CMK (cell line): ENCODE data around the gene SACS.
"Not testable (repeated sequence)": the region's sequence is repeated elsewhere in the genome, so short reads cannot be mapped to it uniquely, and the experiment has no call there.

ENCODE experiments used
- DNase-seq: peaks from one replicate; pipeline ENCODE4 v3.0.0-alpha.2; 2010; ENCODE audit warnings: low read depth

The SACS gene

DNA sequence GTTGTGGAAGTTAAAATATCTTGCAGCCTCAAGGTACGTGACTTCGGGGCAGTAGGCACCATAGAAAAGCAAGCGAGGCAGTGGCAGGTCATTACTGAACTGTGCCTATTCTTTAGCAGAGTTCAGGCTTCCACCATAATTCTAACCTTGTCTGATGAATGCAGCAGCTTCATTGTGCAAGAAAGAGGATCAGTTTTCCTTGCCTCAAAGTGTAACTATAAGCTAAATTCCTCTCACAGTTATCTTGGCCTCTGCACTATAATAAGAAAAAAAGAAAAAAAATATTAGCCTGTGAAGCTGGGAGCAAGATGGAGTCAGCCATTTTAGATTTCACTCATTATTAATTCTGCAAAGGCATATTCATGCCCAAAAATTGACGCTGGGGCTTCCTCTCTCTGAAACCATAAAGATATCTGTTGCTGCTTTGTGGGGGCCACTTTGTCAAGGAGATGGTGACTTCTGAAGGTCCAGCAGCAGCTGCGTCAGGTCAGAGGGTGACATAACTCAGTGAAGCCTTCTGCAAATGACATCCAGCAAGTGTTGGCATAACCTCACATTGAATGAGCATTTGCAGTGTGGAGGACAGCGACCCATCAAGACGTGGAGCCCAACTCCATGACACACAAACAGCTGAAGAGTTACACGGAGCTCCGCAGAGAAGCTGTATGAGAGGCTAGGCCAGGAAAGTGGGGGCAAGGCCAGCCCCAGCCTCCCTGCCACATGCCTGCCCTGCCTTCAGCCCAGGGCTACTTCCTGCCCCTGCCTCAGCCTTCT, 23.1 kb upstream of the SACS start:
- DNase-seq = no peak

DNA sequence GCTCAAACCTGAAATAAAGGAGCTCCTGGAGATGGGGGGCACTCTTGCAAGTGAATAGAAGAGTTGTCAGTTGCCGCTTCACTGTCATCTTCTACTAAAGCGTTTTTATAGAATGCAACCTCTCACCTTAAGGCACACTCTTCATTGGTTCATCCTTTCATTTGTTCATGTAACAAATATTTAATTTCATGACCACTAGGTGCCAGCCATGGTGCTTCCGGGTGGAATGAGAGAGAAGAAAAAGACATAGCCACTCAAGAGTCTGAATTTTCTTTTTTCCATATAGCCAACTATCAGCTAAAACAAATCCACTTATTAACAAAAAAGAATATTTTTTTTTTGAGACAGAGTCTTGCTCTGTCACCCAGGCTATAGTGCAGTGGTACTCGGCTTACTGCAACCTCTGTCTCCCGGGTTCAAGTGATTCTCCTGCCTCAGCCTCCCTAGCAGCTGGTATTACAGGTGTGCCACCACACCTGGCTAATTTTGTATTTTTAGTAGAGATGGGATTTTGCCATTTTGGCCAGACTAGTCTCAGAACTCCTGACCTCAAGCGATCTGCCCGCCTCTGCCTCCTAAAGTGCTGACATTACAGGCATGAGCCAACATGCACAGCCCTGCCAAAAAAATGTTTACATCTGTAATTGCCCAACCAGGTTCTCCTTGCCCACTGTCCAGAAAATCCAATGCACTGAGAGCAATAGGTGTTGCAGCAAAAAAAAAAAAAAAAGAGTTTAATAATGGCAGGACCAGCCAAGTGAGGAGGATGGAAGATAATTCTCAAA, 22.1 kb upstream of the SACS start:
- DNase-seq = no peak

DNA sequence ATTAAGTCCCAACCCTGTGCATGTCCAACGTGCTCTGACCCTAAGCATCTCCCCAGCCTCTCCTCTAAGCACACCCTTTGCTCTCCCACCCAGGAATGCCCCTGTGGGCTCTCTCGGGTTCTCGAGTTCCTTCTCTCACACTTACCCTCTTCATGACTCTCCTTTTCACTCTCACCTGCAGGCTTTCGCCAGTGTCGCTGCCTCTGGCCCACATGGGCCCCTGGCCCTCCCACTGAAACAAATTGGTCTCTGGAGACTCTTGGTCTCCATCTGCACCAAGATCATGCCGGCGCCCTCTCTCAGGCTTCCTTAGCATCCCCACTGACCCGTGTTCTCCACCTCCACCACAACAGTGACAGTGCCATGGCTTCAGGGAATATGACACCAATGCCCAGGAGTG, 19.6 kb upstream of the SACS start:
- DNase-seq = no peak

- DNase-seq = no peak
Measured at GRCh38 chr13:23450340-23451046, 17.0 kb upstream of the SACS start.

DNA sequence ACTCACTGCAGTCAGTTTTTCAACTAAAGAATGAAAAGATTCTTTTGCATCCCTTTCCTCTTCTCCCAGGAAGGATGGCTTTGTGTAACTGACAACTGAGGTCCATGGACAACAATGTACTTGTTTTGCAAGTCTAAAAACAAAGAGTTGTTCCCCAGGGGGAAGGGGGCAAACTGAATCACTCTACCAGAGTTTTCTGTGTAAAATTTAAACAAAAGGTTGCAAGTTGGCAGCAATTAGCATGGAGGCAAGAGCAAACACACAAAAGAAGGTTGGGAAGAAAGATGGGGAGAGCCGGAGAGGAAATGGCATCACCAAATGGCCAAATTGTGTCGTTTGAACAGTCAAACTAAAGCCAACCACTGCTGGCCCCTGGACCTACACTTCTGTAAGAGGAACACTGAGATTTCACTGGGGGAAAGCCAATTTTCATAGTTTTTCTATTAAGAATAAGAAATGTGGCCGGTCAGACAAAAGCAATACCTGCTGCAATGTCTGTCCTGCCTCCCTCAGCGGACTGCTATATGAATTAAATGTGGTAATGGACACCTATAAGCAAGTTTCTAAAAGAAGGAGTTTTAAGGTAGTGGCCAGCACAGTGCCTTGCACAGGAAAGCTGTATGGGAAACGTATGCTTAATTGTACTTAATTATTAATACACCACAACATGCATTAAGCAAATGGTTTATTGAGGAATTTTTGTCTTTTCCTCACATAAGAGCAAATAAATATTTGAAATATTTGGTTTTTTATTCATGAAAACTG, 16.1 kb upstream of the SACS start:
- DNase-seq = no peak

- no peak for DNase-seq
Measured at GRCh38 chr13:23447927-23448326, 14.4 kb upstream of the SACS start.

GRCh38 chr13:23445794-23446193, 12.3 kb upstream of the SACS start:
- no peak for DNase-seq

- no peak for DNase-seq
Measured at GRCh38 chr13:23443878-23444277, 10.4 kb upstream of the SACS start.

DNA sequence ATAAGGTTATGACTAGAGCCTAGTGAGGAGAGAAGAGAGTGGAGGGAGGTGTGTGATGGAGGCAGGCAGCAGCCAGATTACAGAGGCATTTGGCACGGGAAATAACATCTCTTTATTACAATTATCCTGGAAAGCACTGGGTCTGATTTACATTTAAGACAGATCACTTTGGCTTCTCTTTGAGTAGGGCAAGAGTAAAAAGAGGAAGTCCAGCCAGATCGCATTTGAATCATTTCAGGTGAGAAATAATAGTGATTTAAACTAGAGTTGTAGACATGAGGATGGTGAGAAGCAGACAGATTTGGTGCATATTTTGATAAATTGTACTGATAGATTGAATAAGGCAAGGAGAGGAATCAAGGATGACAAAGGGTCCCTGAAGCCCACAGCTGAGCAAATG, 9.6 kb upstream of the SACS start:
- no peak for DNase-seq

GRCh38 chr13:23440821-23441618, 7.5 kb upstream of the SACS start:
- no peak for DNase-seq

DNA sequence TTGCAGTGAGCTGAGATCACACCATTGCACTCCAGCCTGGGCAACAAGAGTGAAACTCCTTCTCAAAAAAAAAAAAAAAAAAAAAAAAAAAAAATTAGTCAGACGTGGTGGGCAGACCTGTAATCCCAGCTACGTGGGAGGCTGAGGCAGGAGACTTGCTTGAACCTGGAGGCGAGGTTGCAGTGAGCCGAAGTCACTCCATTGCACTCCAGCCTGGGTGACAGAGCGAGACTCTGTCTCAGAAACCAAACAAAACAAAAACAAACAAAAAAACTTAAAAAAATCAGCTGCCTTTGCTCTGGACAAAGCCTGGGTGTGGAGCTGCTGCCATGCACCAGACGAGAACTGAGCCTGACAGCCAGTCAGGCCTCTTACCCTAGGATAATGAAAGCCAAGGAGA, 6.8 kb upstream of the SACS start:
- not testable (repeated sequence) for DNase-seq

GRCh38 chr13:23437916-23438315, 4.4 kb upstream of the SACS start:
- DNase-seq = no peak

GRCh38 chr13:23436680-23437079, 3.2 kb upstream of the SACS start:
- DNase-seq = no peak

DNA sequence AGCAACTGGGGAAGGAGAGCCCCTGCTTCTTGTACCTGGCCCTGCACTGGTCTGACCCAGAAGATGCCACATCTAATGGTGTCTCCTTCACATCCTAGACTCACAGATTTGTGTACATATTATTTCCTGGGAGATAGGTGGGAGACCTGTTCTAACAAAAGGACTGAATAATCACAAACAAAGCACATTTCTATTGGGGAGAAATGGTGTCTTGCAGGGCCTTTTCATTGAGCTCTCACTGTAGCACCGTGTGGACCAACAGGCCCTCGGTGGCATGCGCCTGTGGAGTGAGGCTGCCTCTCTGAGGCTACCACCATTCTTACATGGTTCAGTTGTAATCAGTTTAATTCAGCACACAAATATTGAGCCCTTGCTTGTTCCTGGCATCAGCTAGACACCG, 989 bp upstream of the SACS start:
- no peak for DNase-seq

GRCh38 chr13:23432626-23433025, 876 bp downstream of the SACS start:
- DNase-seq = no peak

- no peak for DNase-seq
Measured at GRCh38 chr13:23430664-23431063, 2.8 kb downstream of the SACS start.

DNA sequence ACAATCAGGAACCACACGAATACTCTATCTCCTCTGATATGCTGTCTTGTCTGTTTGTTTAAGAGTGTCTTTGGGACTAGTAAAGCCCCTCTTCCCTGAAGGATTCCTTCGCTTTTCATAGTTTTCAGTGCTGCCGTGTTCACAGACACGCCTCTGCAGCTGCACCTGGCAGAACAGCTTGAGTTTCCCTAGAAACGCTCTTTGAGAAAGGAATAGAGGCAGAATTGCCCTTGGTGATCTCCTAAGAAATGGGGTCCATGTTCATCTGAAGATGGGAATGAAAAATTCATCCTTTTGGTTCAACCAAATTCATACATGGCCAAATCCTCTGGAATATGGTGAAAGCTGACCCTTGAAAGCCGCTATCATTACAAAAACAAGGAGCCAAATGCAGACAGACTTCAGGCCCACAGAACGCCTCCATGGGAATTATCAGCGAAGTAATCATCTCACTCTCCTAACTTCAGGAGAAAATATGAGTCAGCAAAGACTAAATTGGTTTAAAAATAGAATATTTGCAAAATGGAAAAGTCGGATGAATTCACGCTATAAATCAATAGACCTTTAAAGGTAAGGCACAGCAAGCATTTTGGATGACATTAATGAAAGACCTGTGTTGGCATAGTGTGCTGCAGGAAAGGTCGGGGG, 5.5 kb downstream of the SACS start:
- no peak for DNase-seq

DNA sequence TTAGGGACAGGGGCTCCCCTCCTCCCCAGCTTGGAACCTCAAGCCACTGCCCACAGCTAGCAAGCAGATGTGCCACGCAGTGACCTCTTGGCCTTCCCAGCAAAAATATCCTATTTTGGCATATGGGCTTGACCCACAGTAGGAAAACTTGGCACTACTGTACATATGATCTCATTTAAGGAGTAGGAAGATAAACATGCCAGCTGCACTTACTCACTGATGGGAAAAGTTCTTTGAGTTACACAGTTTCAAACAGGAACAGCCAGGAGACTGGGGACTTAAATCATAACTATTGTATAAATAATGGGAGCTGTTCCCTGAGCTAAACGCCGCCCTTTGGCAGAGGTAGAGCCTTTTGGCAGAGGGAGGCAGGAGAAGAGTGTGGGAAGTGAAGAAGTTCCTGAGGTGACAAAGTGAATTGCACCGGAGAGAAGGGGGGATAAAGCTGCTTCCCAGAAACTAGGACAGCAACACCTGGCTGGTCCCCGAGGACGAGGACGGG, 6.1 kb downstream of the SACS start:
- DNase-seq = no peak

DNA sequence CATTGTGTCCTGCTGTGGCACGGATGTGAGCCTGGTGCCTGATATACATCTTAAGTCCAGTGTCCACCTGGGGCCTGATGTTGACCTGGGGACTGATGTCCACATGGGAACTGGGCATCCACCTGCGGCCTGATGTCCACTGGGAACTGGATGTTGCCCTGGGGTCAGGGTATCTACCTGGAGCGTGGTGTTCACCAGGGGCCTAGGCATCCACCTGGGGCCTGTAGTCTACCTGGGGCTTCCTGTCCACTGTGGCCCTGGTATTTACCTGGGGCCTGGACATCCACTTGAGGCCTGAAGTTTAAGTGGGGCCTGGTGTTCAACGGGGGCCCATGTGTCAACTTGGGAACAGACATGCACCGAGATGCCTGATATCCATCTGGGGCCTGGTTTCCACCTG, 11.9 kb downstream of the SACS start:
- DNase-seq = no peak

DNA sequence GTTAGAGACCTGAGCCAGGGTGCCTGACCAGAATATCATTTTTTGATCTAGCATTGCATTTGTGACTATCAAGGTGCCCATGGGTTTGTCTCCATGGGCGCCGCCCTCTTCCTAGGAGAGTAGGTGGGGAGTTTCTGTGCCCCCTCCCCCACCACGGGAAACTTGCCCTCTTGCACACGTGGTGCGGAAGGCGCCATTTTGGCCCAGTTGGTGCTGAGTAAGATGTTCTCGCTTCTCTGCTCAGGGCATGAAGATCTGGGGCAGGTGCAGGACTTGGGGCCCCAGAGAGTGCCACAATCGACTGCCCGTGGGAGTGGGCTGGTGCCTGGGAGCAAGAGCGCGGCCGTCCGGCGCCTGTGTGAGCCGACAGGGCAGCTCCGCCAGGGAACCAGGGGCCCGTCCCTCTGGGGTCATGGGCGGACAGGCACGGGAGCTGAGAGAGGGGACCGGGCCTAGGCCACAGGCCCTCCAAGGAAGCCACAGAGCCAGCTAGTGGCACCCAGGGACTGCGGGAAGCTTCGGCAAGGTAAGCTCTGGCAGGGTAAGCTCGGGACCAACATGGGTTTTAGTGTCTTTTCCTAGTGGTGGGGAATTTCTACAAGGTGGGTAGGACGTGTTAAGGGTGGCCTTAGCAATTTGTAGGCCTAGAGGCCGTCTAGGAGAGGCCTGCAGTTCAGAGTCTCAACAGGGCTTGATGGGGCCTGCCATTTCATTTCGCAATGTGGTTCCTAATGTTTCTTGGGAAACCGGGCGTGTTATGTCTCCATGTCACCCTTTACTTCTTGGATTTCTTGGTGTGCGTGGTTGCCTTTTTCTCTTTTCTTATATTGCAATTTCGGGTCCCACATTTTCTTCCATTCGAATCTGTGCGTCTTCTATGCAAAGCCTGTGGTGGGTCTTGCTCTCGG, 14.5 kb downstream of the SACS start:
- DNase-seq = no peak
